Peyer's patch (tissue), 4 donors: ENCODE results near the gene DHDH. TPM values are rescaled to one million over a fixed set of nuclear protein-coding genes. Genes with fewer than 3 reads are reported as not detected.

ENCODE experiments used
- DNase-seq, 3 donors: peaks; one replicate each; pipeline ENCODE4 v3.0.0-alpha.2; 2017 to 2019
- H3K27ac ChIP-seq, 4 donors: fragments of 200-600 bp; sonication (generic); one replicate each; pipeline ENCODE4 v1.5.1; 2016 to 2019
- H3K27me3 ChIP-seq, 2 donors: fragments of 200-600 bp; sonication (generic); one replicate each; pipeline ENCODE4 v1.5.1; 2019
- H3K36me3 ChIP-seq, 3 donors: fragments of 200-600 bp; sonication (generic); one replicate each; pipeline ENCODE4 v1.5.1; 2016 to 2019
- H3K4me1 ChIP-seq, 4 donors: fragments of 200-600 bp; sonication (generic); one replicate each; pipeline ENCODE4 v1.5.1; 2016 to 2019
- H3K4me3 ChIP-seq, 4 donors: fragments of 200-600 bp; sonication (generic); 1 replicate in 3 of 4; 2 replicates in 1 of 4; pipeline ENCODE4 v1.5.1; 2016 to 2019; ENCODE audit warnings: mild to moderate bottlenecking in 1 of 4
- H3K9me3 ChIP-seq, 4 donors: fragments of 200-600 bp; sonication (generic); one replicate each; pipeline ENCODE4 v1.5.1; 2016 to 2019; ENCODE audit warnings: mild to moderate bottlenecking in 1 of 4
- CTCF ChIP-seq, 6 experiments: fragments of 450-650 bp in 4 of 6; fragments of 200-600 bp in 2 of 6; sonication (generic) in 1 of 6; IDR thresholded peaks; one replicate each; pipeline ENCODE4 v1.5.1; 2017 to 2019; ENCODE audit warnings: antibody characterized with exemption in 6 of 6, mild to moderate bottlenecking in 3 of 6, moderate library complexity in 1 of 6
- POLR2A ChIP-seq, 2 donors: fragments of 450-650 bp; IDR thresholded peaks; one replicate each; pipeline ENCODE4 v1.5.1; 2017; ENCODE audit warnings: antibody characterized with exemption in 2 of 2, mild to moderate bottlenecking in 2 of 2, moderate library complexity in 2 of 2
- total RNA-seq, 4 donors: library from RNA; depleted of rRNA; stranded (reverse); fragments of >200 nt; gene quantifications; one replicate each; pipeline ENCODE4 v1.1.0, GENCODE V29; 2016

DHDH gene
- total RNA-seq, 4 donors from 2014 or later, result 14.6 to 55.5 (median 45.9) TPM; not detected in 1

- no peaks in the 10 kb centered on the region for H3K4me1 ChIP-seq
- no peak overlapping the region for H3K4me3 ChIP-seq
- H3K36me3 ChIP-seq, result peaks cover 0 to 6% (median 0%) of the 10 kb centered on the region in 3 donors
- DNase-seq, result no peak
- TF ChIP-seq CTCF (IDR thresholded peaks at IDR 0.05) (no peak), POLR2A (IDR thresholded peaks at IDR 0.05) (no peak)
- H3K9me3 ChIP-seq, result peaks cover 0 to 13% (median 2%) of the 10 kb centered on the region in 4 donors
- H3K27ac ChIP-seq, result no peak overlapping the region
- no peaks in the 10 kb centered on the region for H3K27me3 ChIP-seq
Measured at GRCh38 chr19:48943081-48943480, 9.6 kb downstream of the DHDH start.

- DNase-seq, result no peak
- Histone ChIP-seq H3K27ac (no peak overlapping the region), H3K4me1 (no peaks in the 10 kb centered on the region), H3K4me3 (no peak overlapping the region), H3K27me3 (no peaks in the 10 kb centered on the region), H3K36me3 (peaks cover 0 to 6% (median 0%) of the 10 kb centered on the region in 3 donors), H3K9me3 (peaks cover 0 to 13% (median 2%) of the 10 kb centered on the region in 4 donors)
- TF ChIP-seq POLR2A (IDR thresholded peaks at IDR 0.05), result no peak
- no peak for TF ChIP-seq CTCF (IDR thresholded peaks at IDR 0.05)
Measured at GRCh38 chr19:48945415-48945814, 11.9 kb downstream of the DHDH start.

- TF ChIP-seq CTCF (IDR thresholded peaks at IDR 0.05) (no peak), POLR2A (IDR thresholded peaks at IDR 0.05) (no peak)
- no peak for DNase-seq
- H3K36me3 ChIP-seq, result peaks cover 0 to 6% (median 0%) of the 10 kb centered on the region in 3 donors
- no peak overlapping the region for H3K4me3 ChIP-seq
- H3K4me1 ChIP-seq, result no peaks in the 10 kb centered on the region
- peaks cover 0 to 13% (median 2%) of the 10 kb centered on the region in 4 donors for H3K9me3 ChIP-seq
- no peak overlapping the region for H3K27ac ChIP-seq
- no peaks in the 10 kb centered on the region for H3K27me3 ChIP-seq
Measured at GRCh38 chr19:48945817-48946216, 12.3 kb downstream of the DHDH start.

- TF ChIP-seq CTCF (IDR thresholded peaks at IDR 0.05), result no peak
- TF ChIP-seq POLR2A (IDR thresholded peaks at IDR 0.05), result no peak
- Histone ChIP-seq H3K27me3 (no peaks in the 10 kb centered on the region), H3K9me3 (peaks cover 0 to 8% (median 0%) of the 10 kb centered on the region in 4 donors), H3K27ac (no peak overlapping the region), H3K4me1 (no peaks in the 10 kb centered on the region), H3K4me3 (no peak overlapping the region), H3K36me3 (peaks cover 0 to 6% (median 0%) of the 10 kb centered on the region in 3 donors)
- no peak for DNase-seq
Measured at GRCh38 chr19:48946463-48947257, 13.2 kb downstream of the DHDH start.

GRCh38 chr19:48947258-48947542 is 13.7 kb downstream of the DHDH start:
- no peak for TF ChIP-seq CTCF (IDR thresholded peaks at IDR 0.05)
- TF ChIP-seq POLR2A (IDR thresholded peaks at IDR 0.05), result no peak
- no peak overlapping the region for H3K27ac ChIP-seq

More at GRCh38 chr19:48947258-48947542, 13.7 kb downstream of the DHDH start:
- H3K4me1 ChIP-seq, result no peaks in the 10 kb centered on the region
- peaks cover 0 to 5% (median 0%) of the 10 kb centered on the region in 3 donors for H3K36me3 ChIP-seq
- H3K4me3 ChIP-seq, result no peak overlapping the region
- H3K27me3 ChIP-seq, result no peaks in the 10 kb centered on the region
- no peak for DNase-seq
- H3K9me3 ChIP-seq, result peaks cover 0 to 8% (median 0%) of the 10 kb centered on the region in 4 donors
